ENCODE data around the gene PRKG1.

- TF ChIP-seq, protein P1, sequence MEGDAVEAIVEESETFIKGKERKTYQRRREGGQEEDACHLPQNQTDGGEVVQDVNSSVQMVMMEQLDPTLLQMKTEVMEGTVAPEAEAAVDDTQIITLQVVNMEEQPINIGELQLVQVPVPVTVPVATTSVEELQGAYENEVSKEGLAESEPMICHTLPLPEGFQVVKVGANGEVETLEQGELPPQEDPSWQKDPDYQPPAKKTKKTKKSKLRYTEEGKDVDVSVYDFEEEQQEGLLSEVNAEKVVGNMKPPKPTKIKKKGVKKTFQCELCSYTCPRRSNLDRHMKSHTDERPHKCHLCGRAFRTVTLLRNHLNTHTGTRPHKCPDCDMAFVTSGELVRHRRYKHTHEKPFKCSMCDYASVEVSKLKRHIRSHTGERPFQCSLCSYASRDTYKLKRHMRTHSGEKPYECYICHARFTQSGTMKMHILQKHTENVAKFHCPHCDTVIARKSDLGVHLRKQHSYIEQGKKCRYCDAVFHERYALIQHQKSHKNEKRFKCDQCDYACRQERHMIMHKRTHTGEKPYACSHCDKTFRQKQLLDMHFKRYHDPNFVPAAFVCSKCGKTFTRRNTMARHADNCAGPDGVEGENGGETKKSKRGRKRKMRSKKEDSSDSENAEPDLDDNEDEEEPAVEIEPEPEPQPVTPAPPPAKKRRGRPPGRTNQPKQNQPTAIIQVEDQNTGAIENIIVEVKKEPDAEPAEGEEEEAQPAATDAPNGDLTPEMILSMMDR (IDR thresholded peaks at IDR 0.05), result no peak
- TF ChIP-seq ZFX (IDR thresholded peaks at IDR 0.05; ENCODE audit: borderline replicate concordance), result no peak
These were observed 303.0 kb downstream of the PRKG1 start for GRCh38 chr10:51377070-51377931.
